Neural cell (in vitro differentiated cells): ENCODE measurements around the gene DNAH17. TPM values are rescaled to one million over a fixed set of nuclear protein-coding genes. Genes with fewer than 3 reads are reported as not detected.

ENCODE experiments used
- H2AFZ ChIP-seq: fragments of 200-600, 300-800 bp; sonication (generic), shearing (Covaris generic); 2 replicates; pipeline ENCODE4 v1.6.0; 2014; ENCODE audit warnings: low read depth, mild to moderate bottlenecking, antibody characterized with exemption, low read length, moderate library complexity
- H3F3A ChIP-seq: fragments of 200-600 bp; shearing (Covaris generic); 2 replicates; pipeline ENCODE4 v1.6.1; 2016; ENCODE audit warnings: mild to moderate bottlenecking, moderate library complexity, mixed read lengths, antibody characterized with exemption, low read length; ENCODE audit not compliant: insufficient read depth, poor library complexity, severe bottlenecking
- H3K27ac ChIP-seq: fragments of 200-600, 300-800 bp; sonication (generic), shearing (Covaris generic); 2 replicates; pipeline ENCODE4 v1.5.1; 2014; ENCODE audit warnings: mild to moderate bottlenecking, low read length, moderate library complexity
- H3K27me3 ChIP-seq: fragments of 300-800, 200-600 bp; sonication (generic), shearing (Covaris generic); 2 replicates; pipeline ENCODE4 v1.6.0; 2014; ENCODE audit warnings: mild to moderate bottlenecking, low read depth, low read length, moderate library complexity; ENCODE audit not compliant: insufficient read depth
- H3K36me3 ChIP-seq: fragments of 300-800, 200-600 bp; sonication (generic), shearing (Covaris generic); 2 replicates; pipeline ENCODE4 v1.5.1; 2014; ENCODE audit warnings: mild to moderate bottlenecking, antibody characterized with exemption, low read length, moderate library complexity; ENCODE audit not compliant: insufficient read depth
- H3K4me2 ChIP-seq: fragments of 300-800, 200-600 bp; sonication (generic), shearing (Covaris generic); 2 replicates; pipeline ENCODE4 v1.6.0; 2014; ENCODE audit warnings: mild to moderate bottlenecking, low read length
- H3K4me3 ChIP-seq: fragments of 300-800, 200-600 bp; sonication (generic), shearing (Covaris generic); 2 replicates; pipeline ENCODE4 v1.5.1; 2014; ENCODE audit warnings: mild to moderate bottlenecking, low read length, moderate library complexity
- H3K79me2 ChIP-seq: fragments of 200-600 bp; shearing (Covaris generic); replicated peaks from 2 replicates; pipeline ENCODE4 v1.6.0; 2014; ENCODE audit warnings: mild to moderate bottlenecking, low read length, moderate library complexity; ENCODE audit not compliant: insufficient read depth
- H3K9ac ChIP-seq: fragments of 300-800, 200-600 bp; sonication (generic), shearing (Covaris generic); 2 replicates; pipeline ENCODE4 v1.6.1; 2016; ENCODE audit warnings: mild to moderate bottlenecking, low read length, mixed read lengths
- H3K9me2 ChIP-seq: fragments of 200-600 bp; shearing (Covaris generic); 2 replicates; pipeline ENCODE4 v1.6.1; 2016; ENCODE audit warnings: mild to moderate bottlenecking, low read length, mixed read lengths; ENCODE audit not compliant: insufficient read depth
- H3K9me3 ChIP-seq: fragments of 200-600, 300-800 bp; sonication (generic), shearing (Covaris generic); 2 replicates; pipeline ENCODE4 v1.6.1; 2016; ENCODE audit warnings: mild to moderate bottlenecking, mixed run types, low read length, moderate library complexity, mixed read lengths
- H4K20me1 ChIP-seq: fragments of 200-600 bp; shearing (Covaris generic); 2 replicates; pipeline ENCODE4 v1.6.1; 2016; ENCODE audit warnings: mild to moderate bottlenecking, mixed run types; ENCODE audit not compliant: insufficient read depth
- CTCF ChIP-seq: fragments of 450-650 bp; IDR thresholded peaks from 2 replicates; pipeline ENCODE4 v1.5.1; 2014; ENCODE audit warnings: antibody characterized with exemption, mild to moderate bottlenecking, moderate library complexity; ENCODE audit not compliant: poor library complexity, severe bottlenecking
- EP300 ChIP-seq: fragments of 450-650 bp; conservative IDR thresholded peaks from 2 replicates; pipeline ENCODE4 v1.6.1; 2014; ENCODE audit warnings: antibody characterized with exemption, mild to moderate bottlenecking, moderate library complexity; ENCODE audit not compliant: poor library complexity, severe bottlenecking
- EZH2 ChIP-seq: fragments of 200-600, 300-800 bp; shearing (Covaris generic), sonication (generic); IDR thresholded peaks from 2 replicates; pipeline ENCODE4 v1.6.1; 2014; ENCODE audit warnings: antibody characterized with exemption, low read length, borderline replicate concordance, mild to moderate bottlenecking; ENCODE audit not compliant: insufficient read depth, poor library complexity, severe bottlenecking
- MXI1 ChIP-seq: fragments of 450-650 bp; conservative IDR thresholded peaks from 2 replicates; pipeline ENCODE4 v1.6.1; 2014; ENCODE audit warnings: antibody characterized with exemption, mild to moderate bottlenecking; ENCODE audit not compliant: poor library complexity, severe bottlenecking
- POLR2AphosphoS5 ChIP-seq: IDR thresholded peaks from 2 replicates; pipeline ENCODE4 v1.6.1; 2012
- RAD21 ChIP-seq: fragments of 450-650 bp; conservative IDR thresholded peaks from 2 replicates; pipeline ENCODE4 v1.6.1; 2014; ENCODE audit warnings: antibody characterized with exemption, mild to moderate bottlenecking, moderate library complexity
- REST ChIP-seq: IDR thresholded peaks from 2 replicates; pipeline ENCODE4 v1.6.1; 2012; ENCODE audit warnings: borderline replicate concordance
- SMC3 ChIP-seq: fragments of 450-650 bp; conservative IDR thresholded peaks from 2 replicates; pipeline ENCODE4 v1.6.1; 2014; ENCODE audit warnings: antibody characterized with exemption, mild to moderate bottlenecking, moderate library complexity; ENCODE audit not compliant: poor library complexity
- TAF1 ChIP-seq: IDR thresholded peaks from 2 replicates; pipeline ENCODE4 v1.6.1; 2012; ENCODE audit warnings: low read depth
- polyA plus RNA-seq: library from polyadenylated mRNA; depleted of rRNA; stranded (reverse); fragments of >200 nt; gene quantifications from 2 replicates; pipeline ENCODE4 v1.2.3, GENCODE V29; 2014

Gene DNAH17
- polyA plus RNA-seq, 1 donor from 2014 or later = not detected

GRCh38 chr17:78621720-78622490 lies 44.7 kb upstream of the DNAH17 start:
- no peak overlapping the region for H2AFZ ChIP-seq
- no peaks in the 10 kb centered on the region for H3K9me3 ChIP-seq
- H3K79me2 ChIP-seq = no peaks in the 10 kb centered on the region
- H4K20me1 ChIP-seq = no peaks in the 10 kb centered on the region
- H3K4me3 ChIP-seq = no peak overlapping the region
- H3K27me3 ChIP-seq = no peaks in the 10 kb centered on the region
- TF ChIP-seq MXI1 (no peak), CTCF (no peak), EP300 (no peak), RAD21 (no peak), SMC3 (no peak), TAF1 (no peak), EZH2 (no peak), POLR2AphosphoS5 (no peak), REST (no peak)
- no peaks in the 10 kb centered on the region for H3K36me3 ChIP-seq
- no peak overlapping the region for H3K4me2 ChIP-seq
- H3F3A ChIP-seq = no peaks in the 10 kb centered on the region
- H3K9me2 ChIP-seq = no peaks in the 10 kb centered on the region
- H3K27ac ChIP-seq = no peak overlapping the region
- no peak overlapping the region for H3K9ac ChIP-seq

- H3K9me3 ChIP-seq = no peaks in the 10 kb centered on the region
- no peak overlapping the region for H3K4me3 ChIP-seq
Observed at GRCh38 chr17:78620099-78620498, 42.9 kb upstream of the DNAH17 start.

More at GRCh38 chr17:78620099-78620498, 42.9 kb upstream of the DNAH17 start:
- Histone ChIP-seq H3K79me2 (no peaks in the 10 kb centered on the region), H3K27me3 (no peaks in the 10 kb centered on the region), H3K27ac (no peak overlapping the region), H4K20me1 (no peaks in the 10 kb centered on the region), H3K9ac (no peak overlapping the region), H2AFZ (no peak overlapping the region), H3K9me2 (no peaks in the 10 kb centered on the region), H3K4me2 (no peak overlapping the region), H3K36me3 (no peaks in the 10 kb centered on the region), H3F3A (no peaks in the 10 kb centered on the region)
- no peak for TF ChIP-seq RAD21
- no peak for TF ChIP-seq TAF1
- no peak for TF ChIP-seq CTCF
- no peak for TF ChIP-seq SMC3
